H9 (cell line): ENCODE data around the gene SLAMF7. TPM values are rescaled to one million over a fixed set of nuclear protein-coding genes. Genes with fewer than 3 reads are reported as not detected.

Experiments
- DNase-seq: peaks from one replicate; pipeline ENCODE4 v3.0.0-alpha.2; 2017
- H2AFZ ChIP-seq: one replicate; pipeline ENCODE4 v1.6.1; 2013; ENCODE audit warnings: mild to moderate bottlenecking, low read length, control low read depth, moderate library complexity
- H2AK5ac ChIP-seq: 2 replicates; pipeline ENCODE4 v1.6.1; 2013; ENCODE audit warnings: low read length, control low read depth, mixed read lengths; ENCODE audit not compliant: insufficient read length
- H2BK120ac ChIP-seq: one replicate; pipeline ENCODE4 v1.6.1; 2013; ENCODE audit warnings: low read depth, mild to moderate bottlenecking, low read length, control low read depth, inconsistent platforms; ENCODE audit not compliant: poor library complexity, severe bottlenecking
- H2BK12ac ChIP-seq: 2 replicates; pipeline ENCODE4 v1.6.1; 2013; ENCODE audit warnings: low read length, control low read depth, mixed read lengths, low read depth; ENCODE audit not compliant: insufficient read length
- H2BK15ac ChIP-seq: 2 replicates; pipeline ENCODE4 v1.6.1; 2013; ENCODE audit warnings: low read depth, low read length, control low read depth
- H2BK20ac ChIP-seq: one replicate; pipeline ENCODE4 v1.6.1; 2013; ENCODE audit warnings: low read depth, mild to moderate bottlenecking, low read length, control low read depth, inconsistent platforms; ENCODE audit not compliant: poor library complexity, severe bottlenecking
- H2BK5ac ChIP-seq: 2 replicates; pipeline ENCODE4 v1.6.1; 2013; ENCODE audit warnings: low read length, control low read depth, mixed read lengths; ENCODE audit not compliant: insufficient read length
- H3K14ac ChIP-seq: 2 replicates; pipeline ENCODE4 v1.6.1; 2013; ENCODE audit warnings: low read length, control low read depth; ENCODE audit not compliant: insufficient read depth
- H3K18ac ChIP-seq: 2 replicates; pipeline ENCODE4 v1.6.1; 2013; ENCODE audit warnings: low read depth, mild to moderate bottlenecking, mixed read lengths, low read length, control low read depth; ENCODE audit not compliant: insufficient read length
- H3K23ac ChIP-seq: 2 replicates; pipeline ENCODE4 v1.6.1; 2013; ENCODE audit warnings: low read length, control low read depth, mixed read lengths, low read depth; ENCODE audit not compliant: insufficient read length
- H3K23me2 ChIP-seq: 2 replicates; pipeline ENCODE4 v1.6.1; 2013; ENCODE audit warnings: low read depth, mild to moderate bottlenecking, mixed read lengths, low read length, control low read depth; ENCODE audit not compliant: insufficient read length, poor library complexity, severe bottlenecking
- H3K27ac ChIP-seq: 2 replicates; pipeline ENCODE4 v1.5.1; 2013; ENCODE audit warnings: low read length, control low read depth, mixed read lengths, low read depth; ENCODE audit not compliant: insufficient read length
- H3K27me3 ChIP-seq: 2 replicates; pipeline ENCODE4 v1.6.1; 2013; ENCODE audit warnings: low read length, control low read depth, inconsistent platforms; ENCODE audit not compliant: insufficient read depth
- H3K4ac ChIP-seq: 2 replicates; pipeline ENCODE4 v1.6.1; 2013; ENCODE audit warnings: low read depth, mild to moderate bottlenecking, control low read depth, inconsistent platforms, low read length, moderate library complexity
- H3K4me1 ChIP-seq: 2 replicates; pipeline ENCODE4 v1.6.1; 2013; ENCODE audit warnings: low read length, control low read depth, inconsistent platforms; ENCODE audit not compliant: insufficient read depth
- H3K4me2 ChIP-seq: 2 replicates; pipeline ENCODE4 v1.6.1; 2013; ENCODE audit warnings: low read length, control low read depth, mixed read lengths; ENCODE audit not compliant: insufficient read length, insufficient read depth
- H3K56ac ChIP-seq: 2 replicates; pipeline ENCODE4 v1.6.1; 2013; ENCODE audit warnings: low read depth, mild to moderate bottlenecking, mixed read lengths, low read length, control low read depth; ENCODE audit not compliant: insufficient read length
- H3K79me1 ChIP-seq: 2 replicates; pipeline ENCODE4 v1.6.1; 2013; ENCODE audit warnings: low read depth, mild to moderate bottlenecking, moderate library complexity, low read length, control low read depth, inconsistent platforms; ENCODE audit not compliant: insufficient read depth, poor library complexity, severe bottlenecking
- H3K79me2 ChIP-seq: 2 replicates; pipeline ENCODE4 v1.6.1; 2013; ENCODE audit warnings: low read length, control low read depth, inconsistent platforms; ENCODE audit not compliant: insufficient read depth
- H3K9ac ChIP-seq: 2 replicates; pipeline ENCODE4 v1.6.1; 2013; ENCODE audit warnings: low read length, control low read depth, mixed read lengths; ENCODE audit not compliant: insufficient read length; ENCODE audit errors: extremely low read depth
- H3K9me3 ChIP-seq: one replicate; pipeline ENCODE4 v1.6.1; 2013; ENCODE audit warnings: low read depth, low read length, inconsistent platforms; ENCODE audit not compliant: control insufficient read depth
- H3T11ph ChIP-seq: one replicate; pipeline ENCODE4 v1.6.1; 2013; ENCODE audit warnings: mild to moderate bottlenecking, low read length, control low read depth, inconsistent platforms
- H4K20me1 ChIP-seq: one replicate; pipeline ENCODE4 v1.6.1; 2013; ENCODE audit not compliant: control insufficient read depth, insufficient read length, insufficient read depth
- H4K5ac ChIP-seq: 2 replicates; pipeline ENCODE4 v1.6.1; 2013; ENCODE audit warnings: low read depth, mild to moderate bottlenecking, mixed read lengths, low read length, control low read depth; ENCODE audit not compliant: insufficient read length
- H4K8ac ChIP-seq: replicated peaks from 2 replicates; pipeline ENCODE4 v1.6.1; 2013; ENCODE audit warnings: low read length, control low read depth, mixed read lengths, low read depth; ENCODE audit not compliant: insufficient read length
- H4K91ac ChIP-seq: 2 replicates; pipeline ENCODE4 v1.6.1; 2013; ENCODE audit warnings: low read depth, mild to moderate bottlenecking, moderate library complexity, mixed read lengths, low read length, control low read depth; ENCODE audit not compliant: insufficient read length
- H3K27ac Mint-ChIP-seq, 3 experiments: 2 replicates in 2 of 3; 3 replicates in 1 of 3; pipeline ENCODE4 v1.8.0; 2020 to 2021; ENCODE audit warnings: mixed read lengths in 3 of 3, mild to moderate bottlenecking in 1 of 3, moderate library complexity in 1 of 3
- H3K27me3 Mint-ChIP-seq: 2 replicates; pipeline ENCODE4 v1.8.0; 2021; ENCODE audit warnings: low read depth, mild to moderate bottlenecking, moderate library complexity, mixed read lengths
- H3K36me3 Mint-ChIP-seq, 3 experiments: 2 replicates in 2 of 3; 3 replicates in 1 of 3; pipeline ENCODE4 v1.8.0; 2020 to 2021; ENCODE audit warnings: low read depth in 3 of 3, mixed read lengths in 3 of 3; ENCODE audit not compliant: insufficient read depth in 1 of 3
- H3K4me1 Mint-ChIP-seq, 2 experiments: 2 replicates each; pipeline ENCODE4 v1.8.0; 2020; ENCODE audit warnings: mixed read lengths in 2 of 2
- H3K4me3 Mint-ChIP-seq, 2 experiments: 2 replicates in 1 of 2; 3 replicates in 1 of 2; pipeline ENCODE4 v1.8.0; 2020 to 2021; ENCODE audit warnings: mild to moderate bottlenecking in 2 of 2, mixed read lengths in 2 of 2, moderate library complexity in 1 of 2
- H3K9me3 Mint-ChIP-seq, 2 experiments: 2 replicates in 1 of 2; 3 replicates in 1 of 2; pipeline ENCODE4 v1.8.0; 2020; ENCODE audit warnings: mild to moderate bottlenecking in 2 of 2, mixed read lengths in 2 of 2, moderate library complexity in 1 of 2
- WGBS: extraction: QIAGEN DNeasy Blood & Tissue Kit; methylation state at CpG from one replicate; pipeline ENCODE4 v1.1.7; 2013; ENCODE audit warnings: missing lambda C conversion rate, low lambda C conversion rate, mixed read lengths; ENCODE audit not compliant: insufficient read length; ENCODE audit errors: extremely low coverage; 5-methylcytosine and 5-hydroxymethylcytosine counted together
- total RNA-seq: library from RNA; stranded (reverse); gene quantifications from 2 replicates; pipeline ENCODE4 v1.2.1, GENCODE V29; 2021
- TF ChIP-seq, protein P1 (sequence below): fragments of 200-600 bp; sonication (generic); conservative IDR thresholded peaks from 3 replicates; pipeline ENCODE4 v1.8.0; 2021; ENCODE audit warnings: antibody characterized with exemption, mild to moderate bottlenecking

SLAMF7 gene
- total RNA-seq, 1 experiment from 2014 or later, result not detected

DNA sequence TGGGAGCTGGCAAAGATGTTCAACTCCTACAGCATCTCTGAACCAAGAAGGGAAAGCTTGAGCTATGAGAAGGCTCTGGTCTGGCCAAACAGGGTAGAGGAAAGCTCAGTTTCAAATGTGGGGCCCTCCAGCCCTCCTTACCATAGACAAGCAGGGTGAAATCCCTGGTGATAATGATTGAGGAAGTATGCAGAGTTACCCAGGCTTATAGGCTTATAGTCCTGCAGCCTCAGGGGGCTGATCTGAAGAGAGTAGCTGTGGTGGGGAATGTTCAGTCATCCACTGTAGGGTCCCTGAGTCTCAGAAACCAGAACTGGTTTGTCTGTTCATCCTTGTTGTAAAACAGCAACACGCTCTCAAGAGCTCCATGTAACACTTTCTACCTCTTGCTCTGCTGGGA, 37.1 kb downstream of the SLAMF7 start:
- no peak overlapping the region for H3K56ac ChIP-seq
- H4K91ac ChIP-seq, result no peak overlapping the region
- no peak overlapping the region for H2BK120ac ChIP-seq
- no peaks in the 10 kb centered on the region for H4K20me1 ChIP-seq
- no peak for DNase-seq
- Mint-ChIP-seq H3K27ac (0 out of 7 replicates have a peak overlapping the region, but pooled peaks of 1 of the 3 experiments have one; percentile 43), H3K36me3 (no peaks in the 10 kb centered on the region; a peak in 1 of 7 replicates), H3K4me3 (no peak overlapping the region), H3K4me1 (peaks cover 12 to 20% of the 10 kb centered on the region in 2 experiments; a peak in 3 of 4 replicates), H3K27me3 (no peaks in the 10 kb centered on the region), H3K9me3 (no peaks in the 10 kb centered on the region)
- WGBS, result no CpG with 5 or more reads among the region's 1 CpG
- H3K9me3 ChIP-seq, result no peaks in the 10 kb centered on the region
- H3K4me1 ChIP-seq, result no peaks in the 10 kb centered on the region
- TF ChIP-seq, protein P1, sequence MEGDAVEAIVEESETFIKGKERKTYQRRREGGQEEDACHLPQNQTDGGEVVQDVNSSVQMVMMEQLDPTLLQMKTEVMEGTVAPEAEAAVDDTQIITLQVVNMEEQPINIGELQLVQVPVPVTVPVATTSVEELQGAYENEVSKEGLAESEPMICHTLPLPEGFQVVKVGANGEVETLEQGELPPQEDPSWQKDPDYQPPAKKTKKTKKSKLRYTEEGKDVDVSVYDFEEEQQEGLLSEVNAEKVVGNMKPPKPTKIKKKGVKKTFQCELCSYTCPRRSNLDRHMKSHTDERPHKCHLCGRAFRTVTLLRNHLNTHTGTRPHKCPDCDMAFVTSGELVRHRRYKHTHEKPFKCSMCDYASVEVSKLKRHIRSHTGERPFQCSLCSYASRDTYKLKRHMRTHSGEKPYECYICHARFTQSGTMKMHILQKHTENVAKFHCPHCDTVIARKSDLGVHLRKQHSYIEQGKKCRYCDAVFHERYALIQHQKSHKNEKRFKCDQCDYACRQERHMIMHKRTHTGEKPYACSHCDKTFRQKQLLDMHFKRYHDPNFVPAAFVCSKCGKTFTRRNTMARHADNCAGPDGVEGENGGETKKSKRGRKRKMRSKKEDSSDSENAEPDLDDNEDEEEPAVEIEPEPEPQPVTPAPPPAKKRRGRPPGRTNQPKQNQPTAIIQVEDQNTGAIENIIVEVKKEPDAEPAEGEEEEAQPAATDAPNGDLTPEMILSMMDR, result no peak
- no peaks in the 10 kb centered on the region for H3K23me2 ChIP-seq
- H4K8ac ChIP-seq, result no peak overlapping the region
- H3K79me1 ChIP-seq, result no peaks in the 10 kb centered on the region
- H3K14ac ChIP-seq, result no peak overlapping the region
- no peak overlapping the region for H3K27ac ChIP-seq
- no peak overlapping the region for H2BK15ac ChIP-seq
- H2BK20ac ChIP-seq, result no peak overlapping the region
- H2BK5ac ChIP-seq, result no peak overlapping the region
- H3K9ac ChIP-seq, result no peak overlapping the region
- H3K79me2 ChIP-seq, result no peaks in the 10 kb centered on the region
- no peak overlapping the region for H4K5ac ChIP-seq
- no peak overlapping the region for H2AK5ac ChIP-seq
- no peak overlapping the region for H2BK12ac ChIP-seq
- H3K18ac ChIP-seq, result no peak overlapping the region
- no peak overlapping the region for H3K23ac ChIP-seq
- no peaks in the 10 kb centered on the region for H3K27me3 ChIP-seq
- H3T11ph ChIP-seq, result no peak overlapping the region
- no peak overlapping the region for H3K4me2 ChIP-seq
- no peak overlapping the region for H3K4ac ChIP-seq
- H2AFZ ChIP-seq, result no peak overlapping the region
